K562 (cell line): ENCODE data around the gene UQCC5. TPM values are rescaled to one million over a fixed set of nuclear protein-coding genes. Genes with fewer than 3 reads are reported as not detected.

ENCODE experiments used
- ATAC-seq: fragments of 200-7000 bp; cut with Tn5 transposase; 3 replicates; pipeline ENCODE4 v1.9.1; 2020; ENCODE audit warnings: moderate library complexity
- BruUV-seq: library from RNA; stranded (reverse); fragments of 400-500 nt; replicated peaks from 2 replicates; lab custom pipeline; 2021; lab: Mats Ljungman, UMichigan
- CTCF ChIA-PET: fragments of 300-600 bp; formaldehyde crosslinking; extraction: SDS; loops from one replicate; lab custom pipeline; 2021; ENCODE audit warnings: low intra/inter-chr PET ratio; lab: Yijun Ruan, JAX
- POLR2A ChIA-PET: fragments of 300-600, 350-650 bp; sonication (Branson Sonifier 250); formaldehyde crosslinking; extraction: SDS; loops from one replicate; lab custom pipeline; 2021; ENCODE audit warnings: antibody characterized with exemption, inconsistent platforms; lab: Yijun Ruan, JAX
- DNase-seq, 4 experiments: peaks; one replicate each; pipeline versions ENCODE4 v3.0.0 to v3.0.0-alpha.2; 2011 to 2018; ENCODE audit warnings: low spot score in 3 of 4, mixed read lengths in 3 of 4; ENCODE audit errors: extremely low read depth in 1 of 4
- FAIRE-seq: peaks from 2 replicates; lab custom pipeline; 2011; peaks lifted over from hg19 to GRCh38; lab: Jason Lieb, UNC
- H2AFZ ChIP-seq: 2 replicates; pipeline ENCODE4 v1.6.0; 2011; ENCODE audit warnings: low read depth, low read length, control low read depth, inconsistent platforms
- H3K27ac ChIP-seq: fragments of 200-600 bp; 3 replicates; pipeline ENCODE4 v1.8.0; 2011; ENCODE audit warnings: low read depth, mild to moderate bottlenecking, control low read depth, inconsistent platforms, low read length, moderate library complexity, mixed read lengths; ENCODE audit errors: extremely low read depth
- H3K27me3 ChIP-seq, 2 experiments: fragments of 300-600 bp in 1 of 2; 2 replicates in 1 of 2; 3 replicates in 1 of 2; pipeline versions ENCODE4 v1.6.0 to v1.8.0; 2011; ENCODE audit warnings: inconsistent platforms in 2 of 2, low read length in 2 of 2, mild to moderate bottlenecking in 1 of 2, mixed read lengths in 1 of 2, moderate library complexity in 1 of 2; ENCODE audit not compliant: control insufficient read depth in 2 of 2, insufficient read depth in 2 of 2
- H3K36me3 ChIP-seq: fragments of 300-600 bp; 3 replicates; pipeline ENCODE4 v1.8.0; 2011; ENCODE audit warnings: mild to moderate bottlenecking, low read length, inconsistent platforms; ENCODE audit not compliant: control insufficient read depth, insufficient read depth
- H3K4me1 ChIP-seq, 2 experiments: fragments of 200-600 bp in 1 of 2; replicated peaks in 1 of 2; 2 replicates in 1 of 2; 3 replicates in 1 of 2; pipeline versions ENCODE4 v1.5.1 to v1.8.0; 2011; ENCODE audit warnings: inconsistent platforms in 2 of 2, low read length in 2 of 2, mild to moderate bottlenecking in 1 of 2, mixed read lengths in 1 of 2, moderate library complexity in 1 of 2; ENCODE audit not compliant: control insufficient read depth in 2 of 2, insufficient read depth in 2 of 2
- H3K4me2 ChIP-seq: 2 replicates; pipeline ENCODE4 v1.6.1; 2011; ENCODE audit warnings: low read length, control low read depth, inconsistent platforms, mixed read lengths; ENCODE audit not compliant: insufficient read depth
- H3K4me3 ChIP-seq: fragments of 200-600 bp; sonication (generic), shearing (Covaris generic); 2 replicates; pipeline ENCODE4 v1.5.1; 2016; ENCODE audit warnings: control low read depth, inconsistent platforms
- H3K79me2 ChIP-seq: fragments of 200-600 bp; 3 replicates; pipeline ENCODE4 v1.8.0; 2011; ENCODE audit warnings: low read length, inconsistent platforms; ENCODE audit not compliant: control insufficient read depth, insufficient read depth
- H3K9ac ChIP-seq, 2 experiments: 2 replicates each; pipeline versions ENCODE4 v1.6.0 to v1.6.1; 2011; ENCODE audit warnings: low read depth in 2 of 2, low read length in 2 of 2, control low read depth in 1 of 2, inconsistent platforms in 1 of 2, mild to moderate bottlenecking in 1 of 2, mixed read lengths in 1 of 2; ENCODE audit not compliant: insufficient read depth in 1 of 2
- H3K9me1 ChIP-seq: one replicate; pipeline ENCODE4 v1.6.0; 2011; ENCODE audit warnings: inconsistent platforms, mild to moderate bottlenecking, low read length, moderate library complexity; ENCODE audit not compliant: control insufficient read depth, insufficient read depth
- H3K9me3 ChIP-seq: replicated peaks from 2 replicates; pipeline ENCODE4 v1.5.1; 2011; ENCODE audit warnings: low read depth, low read length, inconsistent platforms; ENCODE audit not compliant: control insufficient read depth, insufficient read depth
- H4K20me1 ChIP-seq: replicated peaks from 2 replicates; pipeline ENCODE4 v1.6.1; 2011; ENCODE audit warnings: low read length, inconsistent platforms, mixed read lengths; ENCODE audit not compliant: control insufficient read depth, insufficient read depth
- ARHGAP35 ChIP-seq: fragments of 450-650 bp; IDR thresholded peaks from 2 replicates; pipeline ENCODE4 v1.6.1; 2018; ENCODE audit not compliant: partially characterized antibody
- ATF7 ChIP-seq: fragments of 450-650 bp; IDR thresholded peaks from 2 replicates; pipeline ENCODE4 v1.7.1; 2014; ENCODE audit warnings: mild to moderate bottlenecking, moderate library complexity
- GTF2A2 ChIP-seq: IDR thresholded peaks from 2 replicates; pipeline ENCODE4 v1.6.1; 2016; ENCODE audit warnings: mild to moderate bottlenecking, missing genetic modification characterization, missing compliant biosample characterization
- KDM2B ChIP-seq: fragments of 250-450 bp; sonication (Bioruptor Pico); IDR thresholded peaks from 2 replicates; pipeline ENCODE4 v1.8.0; 2021; ENCODE audit warnings: mild to moderate bottlenecking, moderate library complexity
- MEF2D ChIP-seq: conservative IDR thresholded peaks from 2 replicates; pipeline ENCODE4 v1.6.1; 2016; ENCODE audit warnings: low read depth, missing genetic modification characterization, missing compliant biosample characterization
- PML ChIP-seq: IDR thresholded peaks from 2 replicates; pipeline ENCODE4 v1.6.1; 2012; ENCODE audit warnings: low read length, inconsistent platforms
- POLR2H ChIP-seq: IDR thresholded peaks from 2 replicates; pipeline ENCODE4 v1.6.1; 2016; ENCODE audit warnings: missing genetic modification characterization, low read depth, mild to moderate bottlenecking, control low read depth, missing compliant biosample characterization, moderate library complexity
- SRSF9 ChIP-seq: fragments of 200-400 bp; formaldehyde crosslinking; IDR thresholded peaks from 2 replicates; pipeline ENCODE4 v1.6.1; 2017; ENCODE audit warnings: low read depth, low read length, borderline replicate concordance
- TSC22D4 ChIP-seq: fragments of 450-650 bp; IDR thresholded peaks from 2 replicates; pipeline ENCODE4 v1.6.1; 2016; ENCODE audit warnings: missing genetic modification characterization, missing biosample characterization, control low read depth
- ZNF12 ChIP-seq: sonication (generic); formaldehyde crosslinking; IDR thresholded peaks from 2 replicates; pipeline ENCODE4 v1.4.0; 2020; ENCODE audit warnings: mild to moderate bottlenecking, missing genetic modification reagents
- ZSCAN32 ChIP-seq: fragments of 450-650 bp; formaldehyde crosslinking; IDR thresholded peaks from 2 replicates; pipeline ENCODE4 v1.4.0; 2020; ENCODE audit warnings: mild to moderate bottlenecking, moderate library complexity
- WGBS: fragments of 100-300 bp; shearing (Covaris generic); methylation state at CpG from one replicate; pipeline ENCODE4 v1.1.6; 2016; ENCODE audit warnings: low coverage, mixed read lengths; ENCODE audit not compliant: insufficient coverage; ENCODE audit errors: missing lambda C conversion rate; 5-methylcytosine and 5-hydroxymethylcytosine counted together
- in situ Hi-C: fragments of 300-500 bp; cut with MboI; formaldehyde crosslinking; loops from 4 replicates; pipeline ENCODE4 v1.15.0; 2018; ENCODE audit warnings: inconsistent platforms, mixed read lengths
- intact Hi-C: fragments of 100-400 bp; cut with micrococcal nuclease; formaldehyde crosslinking; loops from 2 replicates; pipeline ENCODE4 v1.14.2; 2022
- polyA plus RNA-seq, 8 experiments: library from polyadenylated mRNA; depleted of rRNA in 4 of 8; stranded (reverse) in 5 of 8; unstranded in 3 of 8; fragments of >200 nt; fragmentation: Nextera tagmentation in 2 of 8; fragmentation: Illumina TruSeq in 1 of 8; extraction: Ambion mirVana in 2 of 8; extraction: Trizol in 1 of 8; gene quantifications; 2 replicates each; pipeline versions ENCODE4 v1.2.1 to v1.2.3, GENCODE V29; 2011 to 2014; ENCODE audit warnings: inconsistent platforms in 1 of 8, missing spikeins in 1 of 8
- total RNA-seq, 7 experiments: library from RNA; depleted of rRNA in 6 of 7; stranded (reverse); fragments of >200 nt in 6 of 7; fragmentation: Illumina TruSeq in 2 of 7; extraction: Trizol in 2 of 7; gene quantifications; 2 replicates each; pipeline versions ENCODE4 v1.2.1 to v1.2.3, GENCODE V29; 2011 to 2021; ENCODE audit warnings: low replicate concordance in 1 of 7
- TF ChIP-seq, protein P1 (sequence below): conservative IDR thresholded peaks from 2 replicates; pipeline ENCODE4 v1.6.1; 2011; ENCODE audit warnings: low read depth, mild to moderate bottlenecking, low read length; ENCODE audit not compliant: control insufficient read depth
- TF ChIP-seq, protein P2 (sequence below): fragments of 250-450 bp; sonication (Bioruptor Pico); IDR thresholded peaks from 2 replicates; pipeline ENCODE4 v1.5.0; 2022; ENCODE audit warnings: mild to moderate bottlenecking

The UQCC5 gene
- total and polyA plus RNA-seq, 9 of the 15 experiments (the other 6 are each of a cell fraction or from before 2014, with no cell fraction given): 10.2 to 55.4 (median 33.8) TPM

DNA sequence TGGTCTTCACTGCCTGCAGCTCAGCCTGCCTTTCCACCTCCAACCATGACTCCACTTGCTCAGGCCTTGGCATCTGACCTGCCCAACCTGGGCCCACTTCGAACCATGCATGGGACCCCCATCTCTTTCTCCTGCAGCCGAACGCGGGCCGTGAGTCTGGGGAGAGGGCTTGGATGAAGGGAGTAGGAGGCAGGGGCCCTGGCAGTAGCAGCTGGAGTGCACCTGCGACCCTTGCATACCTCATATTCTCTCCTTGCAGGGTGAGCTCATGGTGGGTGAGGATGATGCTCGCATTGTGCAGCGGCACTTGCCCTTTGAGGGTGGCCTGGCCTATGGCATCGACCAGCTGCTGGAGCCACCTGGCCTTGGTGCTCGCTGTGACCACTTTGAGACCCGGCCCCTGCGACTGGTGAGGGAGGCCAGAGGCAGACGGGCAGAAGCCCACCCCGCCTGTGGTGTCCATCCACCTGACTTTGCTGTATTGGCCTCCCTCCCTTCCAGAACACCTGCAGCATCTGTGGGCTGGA, 16.2 kb upstream of the UQCC5 start:
- TF ChIP-seq GTF2A2: no peak
- TF ChIP-seq, protein P1, sequence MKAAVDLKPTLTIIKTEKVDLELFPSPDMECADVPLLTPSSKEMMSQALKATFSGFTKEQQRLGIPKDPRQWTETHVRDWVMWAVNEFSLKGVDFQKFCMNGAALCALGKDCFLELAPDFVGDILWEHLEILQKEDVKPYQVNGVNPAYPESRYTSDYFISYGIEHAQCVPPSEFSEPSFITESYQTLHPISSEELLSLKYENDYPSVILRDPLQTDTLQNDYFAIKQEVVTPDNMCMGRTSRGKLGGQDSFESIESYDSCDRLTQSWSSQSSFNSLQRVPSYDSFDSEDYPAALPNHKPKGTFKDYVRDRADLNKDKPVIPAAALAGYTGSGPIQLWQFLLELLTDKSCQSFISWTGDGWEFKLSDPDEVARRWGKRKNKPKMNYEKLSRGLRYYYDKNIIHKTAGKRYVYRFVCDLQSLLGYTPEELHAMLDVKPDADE: no peak
- TF ChIP-seq KDM2B: no peak
- TF ChIP-seq MEF2D (tag): no peak
- TF ChIP-seq, protein P2, sequence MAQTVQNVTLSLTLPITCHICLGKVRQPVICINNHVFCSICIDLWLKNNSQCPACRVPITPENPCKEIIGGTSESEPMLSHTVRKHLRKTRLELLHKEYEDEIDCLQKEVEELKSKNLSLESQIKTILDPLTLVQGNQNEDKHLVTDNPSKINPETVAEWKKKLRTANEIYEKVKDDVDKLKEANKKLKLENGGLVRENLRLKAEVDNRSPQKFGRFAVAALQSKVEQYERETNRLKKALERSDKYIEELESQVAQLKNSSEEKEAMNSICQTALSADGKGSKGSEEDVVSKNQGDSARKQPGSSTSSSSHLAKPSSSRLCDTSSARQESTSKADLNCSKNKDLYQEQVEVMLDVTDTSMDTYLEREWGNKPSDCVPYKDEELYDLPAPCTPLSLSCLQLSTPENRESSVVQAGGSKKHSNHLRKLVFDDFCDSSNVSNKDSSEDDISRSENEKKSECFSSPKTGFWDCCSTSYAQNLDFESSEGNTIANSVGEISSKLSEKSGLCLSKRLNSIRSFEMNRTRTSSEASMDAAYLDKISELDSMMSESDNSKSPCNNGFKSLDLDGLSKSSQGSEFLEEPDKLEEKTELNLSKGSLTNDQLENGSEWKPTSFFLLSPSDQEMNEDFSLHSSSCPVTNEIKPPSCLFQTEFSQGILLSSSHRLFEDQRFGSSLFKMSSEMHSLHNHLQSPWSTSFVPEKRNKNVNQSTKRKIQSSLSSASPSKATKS (CRISPR knock-in tag): no peak
- no peak for TF ChIP-seq ARHGAP35
- no peak for TF ChIP-seq PML
- TF ChIP-seq TSC22D4: no peak
- TF ChIP-seq POLR2H: no peak
- TF ChIP-seq SRSF9: no peak
- TF ChIP-seq ZSCAN32 (CRISPR knock-in tag): no peak
- TF ChIP-seq ZNF12 (CRISPR knock-in tag): no peak
- TF ChIP-seq ATF7: no peak
- WGBS: 72% methylated on average over 12 of the region's 14 CpGs

More for the DNA sequence above, 16.2 kb upstream of the UQCC5 start:
- H3K27me3 ChIP-seq: no peaks in the 10 kb centered on the region
- no TSS peak for BruUV-seq
- in situ Hi-C loops: no loop called here
- FAIRE-seq (no peak), ATAC-seq (no peak), DNase-seq (no peak)
- H3K4me2 ChIP-seq: no peak overlapping the region
- peaks cover 17% of the 10 kb centered on the region; the same call in 2 of the 3 replicates for H3K36me3 ChIP-seq
- H3K27ac ChIP-seq: no peak overlapping the region
- H3K4me3 ChIP-seq: no peak overlapping the region
- H3K9me3 ChIP-seq: no peaks in the 10 kb centered on the region
- no peak overlapping the region; a peak in 2 of 4 replicates for H3K9ac ChIP-seq
- no peaks in the 10 kb centered on the region for H3K9me1 ChIP-seq
- no peaks in the 10 kb centered on the region for H4K20me1 ChIP-seq
- POLR2A ChIA-PET: interaction anchor here (0.7 to 1.0 kb wide), 3 partner anchors 12 to 24 kb away, joined by 3 to 5 read pairs (median 3); no protein-coding TSS in a partner anchor
- H3K4me1 ChIP-seq: peaks cover 12 to 66% of the 10 kb centered on the region in 2 experiments; a peak in 4 of 5 replicates
- H3K79me2 ChIP-seq: no peaks in the 10 kb centered on the region
- H2AFZ ChIP-seq: no peak overlapping the region
- intact Hi-C loops: no loop called here
- CTCF ChIA-PET: no interaction called here
